ENCODE data around the gene PDE4D. TPM values are rescaled to one million over a fixed set of nuclear protein-coding genes. Genes with fewer than 3 reads are reported as not detected.

PDE4D gene
- total and polyA plus RNA-seq, 10 of the 15 experiments (the other 5 are each of a cell fraction or from before 2014, with no cell fraction given), result 0.87 to 4.1 (median 2.2) TPM

GRCh38 chr5:59772206-59772605 lies 121.3 kb downstream of the PDE4D start (continued):
- TF ChIP-seq ATF2 (IDR thresholded peaks at IDR 0.05; ENCODE audit: low read length) (no peak), CHD4 (IDR thresholded peaks at IDR 0.05) (no peak)

- Histone ChIP-seq H3K9me3 (replicated peaks; ENCODE audit: control insufficient read depth, insufficient read depth, low read length) (no peaks in the 10 kb centered on the region), H3K9ac (ENCODE audit: control insufficient read depth, insufficient read depth, low read length) (no peak overlapping the region), H2AFZ (ENCODE audit: control insufficient read depth, low read depth, low read length) (no peak overlapping the region), H3K4me3 (no peak overlapping the region), H3K79me2 (ENCODE audit: control insufficient read depth, insufficient read depth, low read length) (no peaks in the 10 kb centered on the region), H3K4me2 (ENCODE audit: control insufficient read depth, insufficient read depth) (no peak overlapping the region), H3K4me1 (ENCODE audit: control insufficient read depth, insufficient read depth, low read length) (no peaks in the 10 kb centered on the region), H3K27me3 (replicated peaks in 1 of 2; ENCODE audit: control insufficient read depth in 2 of 2, insufficient read depth in 2 of 2, low read length in 1 of 2) (peaks cover 2 to 20% of the 10 kb centered on the region in 2 experiments; a peak in 3 of 4 replicates), H3K27ac (ENCODE audit: control insufficient read depth, insufficient read depth) (no peak overlapping the region), H4K20me1 (ENCODE audit: control insufficient read depth, insufficient read depth) (no peaks in the 10 kb centered on the region), H3K36me3 (ENCODE audit: control insufficient read depth in 2 of 2, insufficient read depth in 2 of 2, low read length in 1 of 2) (no peaks in the 10 kb centered on the region)
- 51% methylated on average over 4 of the region's 4 CpGs for WGBS (ENCODE audit: insufficient coverage, insufficient replicate concordance, low lambda C conversion rate, missing lambda C conversion rate)
- ChIA-PET RAD21 (ENCODE audit: unreplicated experiment) (no interaction called here), CTCF (interaction anchor here (1.0 kb wide), 1 partner anchor 12 kb away, joined by 3 read pairs; no protein-coding TSS in a partner anchor), SMC1A (ENCODE audit: uncharacterized antibody, unreplicated experiment) (interaction anchor here (1.1 kb wide), 1 partner anchor 14 kb away, joined by 4 read pairs; no protein-coding TSS in a partner anchor), POLR2A (no interaction called here)
- intact Hi-C loops (cut with micrococcal nuclease; ENCODE audit: unreplicated experiment), result no loop called here
- BruUV-seq (replicated peaks), result no TSS peak
- DNase-seq (ENCODE audit: low read depth, low spot score), result no peak
- in situ Hi-C loops (cut with MboI), result no loop called here
- no peak for ATAC-seq
- FAIRE-seq, result no peak
- TF ChIP-seq NFYB (IDR thresholded peaks at IDR 0.05; ENCODE audit: insufficient read depth, low read depth, low read length) (no peak), BACH1 (IDR thresholded peaks at IDR 0.05; ENCODE audit: borderline replicate concordance) (no peak), NBN (IDR thresholded peaks at IDR 0.05) (no peak), CBX5 (IDR thresholded peaks at IDR 0.05; ENCODE audit: low read depth) (no peak), SUZ12 (IDR thresholded peaks at IDR 0.05; ENCODE audit: unreplicated experiment) (no peak), PAX5 (IDR thresholded peaks at IDR 0.05; ENCODE audit: borderline replicate concordance, low read depth, low read length) (no peak)
These were observed 122.6 kb downstream of the PDE4D start for GRCh38 chr5:59770953-59771352.

Measured in GM12878 (cell line).